GM19324 (cell line): ENCODE results near the gene MAP4K3.
"Not testable (repeated sequence)": the region's sequence is repeated elsewhere in the genome, so short reads cannot be mapped to it uniquely, and the experiment has no call there.

Source experiments
- ATAC-seq: cut with Tn5 transposase; IDR thresholded peaks from one replicate; pipeline ENCODE4 v1.9.1; 2021; ENCODE audit warnings: mild to moderate bottlenecking, moderate library complexity; ENCODE audit not compliant: unreplicated experiment, low FRiP score

MAP4K3 gene

DNA sequence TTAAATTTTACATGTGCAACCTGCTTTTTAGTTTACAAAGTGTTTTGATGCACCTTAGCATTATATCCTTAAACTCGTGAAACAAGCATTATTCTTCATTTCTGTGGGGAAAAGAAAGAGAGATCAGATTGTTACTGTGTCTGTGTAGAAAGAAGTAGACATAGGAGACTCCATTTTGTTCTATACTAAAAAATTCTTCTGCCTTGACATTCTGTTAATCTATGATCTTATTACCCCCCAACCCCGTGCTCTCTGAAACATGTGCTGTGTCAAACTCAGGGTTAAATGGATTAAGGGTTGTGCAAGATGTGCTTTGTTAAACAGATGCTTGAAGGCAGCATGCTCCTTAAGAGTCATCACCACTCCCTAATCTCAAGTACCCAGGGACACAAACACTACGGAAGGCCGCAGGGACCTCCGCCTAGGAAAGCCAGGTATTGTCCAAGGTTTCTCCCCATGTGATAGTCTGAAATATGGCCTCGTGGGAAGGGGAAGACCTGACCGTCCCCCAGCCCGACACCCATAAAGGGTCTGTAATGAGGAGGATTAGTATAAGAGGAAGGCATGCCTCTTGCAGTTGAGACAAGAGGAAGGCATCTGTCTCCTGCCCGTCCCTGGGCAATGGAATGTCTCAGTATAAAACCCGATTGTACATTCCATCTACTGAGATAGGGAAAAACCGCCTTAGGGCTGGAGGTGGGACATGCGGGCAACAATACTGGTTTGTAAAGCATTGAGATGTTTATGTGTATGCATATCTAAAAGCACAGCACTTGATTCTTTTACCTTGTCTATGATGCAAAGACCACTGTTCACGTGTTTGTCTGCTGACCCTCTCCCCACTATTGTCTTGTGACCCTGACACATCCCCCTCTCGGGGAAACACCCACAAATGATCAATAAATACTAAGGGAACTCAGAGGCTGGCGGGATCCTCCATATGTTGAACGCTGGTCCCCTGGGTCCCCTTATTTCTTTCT is 115.7 kb downstream of the MAP4K3 start:
- ATAC-seq = not testable (repeated sequence)

DNA sequence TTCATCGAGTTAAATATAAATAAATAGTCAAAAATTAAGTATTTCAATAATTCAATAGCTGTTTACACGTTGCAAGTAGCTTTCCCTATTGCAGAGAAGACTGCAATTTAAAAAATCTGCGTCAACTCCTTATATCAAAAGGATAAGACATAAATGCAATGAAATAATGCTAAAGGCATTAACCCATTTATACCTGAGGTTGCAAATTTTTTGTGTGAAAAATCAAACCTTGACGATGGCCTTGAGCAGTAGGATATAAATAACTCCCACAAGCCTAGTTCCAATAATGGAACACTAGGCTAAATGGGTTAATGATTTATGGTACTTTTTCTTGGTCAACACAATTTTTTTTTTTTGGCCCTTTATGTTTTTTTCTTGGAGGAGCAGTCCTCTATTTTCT is 116.9 kb downstream of the MAP4K3 start:
- ATAC-seq = no peak

DNA sequence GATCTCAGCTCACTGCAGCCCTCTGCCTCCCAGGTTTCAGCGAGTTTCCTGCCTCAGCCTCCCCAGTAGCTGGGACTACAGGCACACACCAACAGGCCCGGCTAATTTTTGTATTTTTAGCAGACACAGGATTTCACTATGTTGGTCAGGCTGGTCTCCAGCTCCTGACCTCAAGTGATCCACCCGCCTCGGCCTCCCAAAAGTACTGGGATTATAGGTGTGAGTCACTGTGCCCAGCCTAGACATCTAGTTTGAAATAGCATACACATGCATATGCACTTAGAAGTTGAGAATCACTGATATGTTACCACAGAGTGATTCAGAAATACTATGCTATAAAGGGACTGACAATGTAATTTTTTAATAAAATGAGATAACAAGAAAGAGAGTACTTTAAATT is 123.5 kb downstream of the MAP4K3 start:
- ATAC-seq = no peak

DNA sequence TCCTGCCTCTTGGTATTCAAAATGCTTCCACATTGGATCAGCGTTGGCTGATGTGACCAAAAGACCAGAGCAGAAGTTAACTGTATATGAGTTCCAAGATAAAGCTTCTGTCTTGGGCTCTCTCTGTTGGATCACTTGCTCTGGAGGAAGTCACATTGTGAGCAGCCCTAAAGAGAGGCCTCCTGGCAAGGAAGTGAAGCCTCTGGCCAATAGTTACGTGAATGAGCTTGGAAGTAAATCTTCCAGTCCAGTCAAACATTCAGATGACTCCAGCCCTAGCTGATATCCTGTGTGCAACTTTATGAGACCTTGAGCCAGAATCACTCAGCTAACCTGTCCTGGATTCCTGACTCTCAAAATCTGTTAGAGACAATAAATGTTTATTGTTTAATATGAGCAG is 125.6 kb downstream of the MAP4K3 start:
- no peak for ATAC-seq

DNA sequence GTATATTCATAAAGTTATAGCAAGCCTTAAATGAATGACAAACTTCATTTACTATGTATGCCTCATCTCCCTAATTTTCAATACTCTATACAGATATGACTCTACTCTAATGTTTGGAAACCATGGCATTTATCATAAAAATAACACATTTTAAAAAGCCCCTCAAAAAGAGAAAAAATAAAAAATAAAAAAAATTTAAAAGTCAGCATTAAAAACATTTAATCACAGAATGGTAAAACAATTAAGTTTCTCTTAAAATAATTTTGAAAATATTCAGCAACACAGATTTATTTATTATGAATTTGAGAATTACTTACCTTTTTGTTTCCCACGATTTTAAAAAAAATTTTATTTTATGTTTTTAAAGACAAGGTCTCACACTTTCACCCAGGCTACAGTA is 128.3 kb downstream of the MAP4K3 start:
- ATAC-seq = no peak

DNA sequence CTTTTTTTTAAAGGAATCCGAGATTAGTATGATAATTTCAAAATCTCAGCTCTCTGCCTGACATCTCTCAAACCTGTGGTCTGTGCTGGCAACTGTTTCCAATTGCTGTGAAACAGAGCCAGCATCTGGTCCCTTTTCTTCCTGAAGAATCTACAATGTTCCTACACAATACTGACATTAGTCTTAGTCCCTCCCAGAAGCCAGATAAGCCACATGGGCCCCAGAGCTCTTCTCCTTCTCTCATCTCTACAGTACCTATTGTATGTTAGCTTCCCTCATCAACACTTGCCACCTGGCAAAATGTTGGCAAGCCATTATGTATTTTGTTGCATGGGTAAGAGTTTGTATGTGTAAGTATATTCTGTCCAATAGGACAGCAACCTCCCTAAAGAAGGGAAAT is 130.5 kb downstream of the MAP4K3 start:
- ATAC-seq = no peak

DNA sequence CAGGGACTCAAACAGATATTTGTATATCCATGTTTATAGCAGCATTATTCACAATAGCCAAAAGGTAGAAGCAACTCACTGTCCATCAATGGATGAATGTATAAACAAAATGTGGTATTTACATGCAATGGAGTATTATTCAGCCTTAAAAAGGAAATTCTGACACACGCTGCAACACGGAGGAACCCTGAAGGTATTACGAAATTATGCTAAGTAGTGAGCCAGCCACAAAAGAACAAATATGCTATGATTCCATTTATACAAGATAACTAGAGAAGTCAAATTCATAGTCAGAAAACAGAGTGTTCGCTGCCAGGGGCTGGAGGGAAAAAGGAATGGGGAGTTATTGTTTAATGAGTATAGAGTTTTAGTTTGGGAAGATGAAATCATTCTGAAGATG is 132.4 kb downstream of the MAP4K3 start:
- no peak for ATAC-seq

DNA sequence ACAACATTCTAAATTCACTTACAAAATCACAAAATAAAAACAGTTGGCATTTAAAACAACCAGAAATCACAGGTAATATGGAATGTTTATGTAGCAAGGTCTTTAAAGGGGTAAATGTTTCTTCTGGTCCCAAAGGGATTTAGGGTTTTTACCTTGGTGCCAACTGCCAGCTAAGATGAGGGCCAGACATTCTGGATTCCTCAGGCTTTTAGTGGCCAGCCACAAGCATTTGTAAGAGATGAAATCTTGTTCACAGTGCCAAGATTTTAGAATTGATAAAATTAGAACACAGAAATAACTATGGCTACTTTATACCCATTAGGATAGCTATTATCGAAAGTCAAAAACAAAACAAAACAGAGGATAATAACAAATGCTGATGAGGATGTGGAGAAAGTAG is 132.9 kb downstream of the MAP4K3 start:
- ATAC-seq = no peak

DNA sequence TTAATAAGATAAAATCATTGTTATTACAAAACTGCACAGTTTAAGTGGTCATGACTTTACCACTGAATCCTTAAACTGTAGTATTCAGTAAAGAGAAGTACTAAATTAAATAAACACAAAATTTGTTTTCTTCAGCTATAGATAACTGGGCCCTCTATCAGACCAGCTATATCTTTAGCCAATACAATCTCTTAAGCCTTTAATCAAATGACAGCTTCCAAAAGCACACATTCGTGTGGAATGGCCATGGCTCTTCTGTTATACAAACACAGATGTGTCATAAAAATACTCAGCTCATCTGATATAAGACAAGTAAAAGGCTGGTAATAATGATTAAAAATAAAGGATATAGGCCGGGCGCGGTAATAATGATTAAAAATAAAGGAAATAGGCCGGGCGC is 135.7 kb downstream of the MAP4K3 start:
- ATAC-seq = no peak

DNA sequence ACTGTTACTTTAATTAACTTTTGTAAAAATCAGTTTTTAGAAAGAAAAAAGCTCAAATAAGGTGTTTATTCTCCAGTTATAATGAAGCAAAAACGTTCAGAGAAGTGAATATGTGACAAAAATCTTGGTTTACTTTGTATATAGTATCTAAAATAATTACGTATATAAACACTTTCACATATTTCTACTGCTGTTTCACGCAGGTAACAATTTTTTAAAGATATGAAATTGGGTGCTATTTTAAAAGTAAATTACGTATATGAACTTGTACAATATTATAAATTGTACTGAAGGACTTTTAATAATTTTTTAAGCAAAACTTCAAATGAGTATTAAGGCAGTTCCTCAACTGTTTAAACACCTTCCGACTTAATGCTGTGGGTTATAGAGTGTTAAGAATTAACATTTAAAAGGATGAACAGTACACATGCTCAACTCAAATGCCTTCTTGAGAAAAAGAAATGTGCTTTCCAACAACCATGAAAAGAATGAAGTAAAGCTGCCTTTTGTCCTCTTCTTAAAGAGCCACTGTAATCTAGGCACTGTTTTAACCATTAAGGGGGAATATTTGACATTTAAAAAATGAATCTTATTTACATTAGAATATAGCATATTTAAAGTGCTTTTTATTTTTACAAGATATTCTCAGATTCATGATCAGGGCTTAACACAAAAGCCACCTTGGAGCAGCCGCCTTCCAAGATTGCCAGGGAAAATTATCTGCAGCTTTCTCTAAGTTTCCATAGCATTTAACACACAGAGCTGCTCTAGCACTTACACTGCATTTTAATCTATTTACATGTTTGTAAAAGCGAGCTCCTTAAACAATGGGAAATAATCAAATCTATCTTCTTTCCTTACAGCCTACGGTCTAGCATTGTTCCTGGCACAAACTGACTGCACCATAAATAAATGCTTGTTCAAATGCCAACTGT is 136.8 kb downstream of the MAP4K3 start:
- no peak for ATAC-seq

DNA sequence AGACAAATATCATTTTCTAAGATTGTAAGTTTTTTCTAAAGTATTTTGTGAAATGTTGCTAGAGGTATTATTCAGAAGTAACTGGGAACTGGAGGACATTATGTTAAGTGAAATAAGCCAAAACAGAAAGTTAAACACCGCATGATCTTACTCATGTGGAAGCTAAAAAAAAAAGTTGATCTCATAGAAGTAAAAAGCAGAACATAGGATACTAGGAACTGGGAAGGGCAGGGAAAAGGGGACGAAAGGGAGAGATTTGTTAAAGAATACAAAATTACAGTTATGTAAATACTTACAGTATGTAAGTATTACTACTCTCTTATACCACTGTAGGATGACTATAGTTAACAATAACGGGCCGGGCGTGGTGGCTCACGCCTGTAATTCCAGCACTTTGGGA is 146.7 kb downstream of the MAP4K3 start:
- ATAC-seq = no peak

DNA sequence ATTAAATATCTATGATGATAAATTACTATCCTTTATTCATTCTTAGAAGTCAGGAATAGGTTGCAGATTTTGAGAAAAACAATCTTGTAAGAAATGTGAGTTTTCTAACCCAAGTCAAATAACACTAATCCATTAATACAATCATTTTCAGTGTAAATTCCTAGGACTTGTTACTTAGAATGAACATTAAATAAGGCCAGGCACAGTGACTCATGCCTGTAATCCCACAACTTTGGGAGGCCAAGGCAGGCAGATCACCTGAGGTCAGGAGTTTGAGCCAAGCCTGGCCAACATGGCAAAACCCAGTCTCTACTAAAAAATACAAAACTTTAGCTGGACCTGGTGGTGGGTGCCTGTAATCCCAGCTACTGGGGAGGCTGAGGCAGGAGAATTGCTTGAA is 147.5 kb downstream of the MAP4K3 start:
- ATAC-seq = no peak

DNA sequence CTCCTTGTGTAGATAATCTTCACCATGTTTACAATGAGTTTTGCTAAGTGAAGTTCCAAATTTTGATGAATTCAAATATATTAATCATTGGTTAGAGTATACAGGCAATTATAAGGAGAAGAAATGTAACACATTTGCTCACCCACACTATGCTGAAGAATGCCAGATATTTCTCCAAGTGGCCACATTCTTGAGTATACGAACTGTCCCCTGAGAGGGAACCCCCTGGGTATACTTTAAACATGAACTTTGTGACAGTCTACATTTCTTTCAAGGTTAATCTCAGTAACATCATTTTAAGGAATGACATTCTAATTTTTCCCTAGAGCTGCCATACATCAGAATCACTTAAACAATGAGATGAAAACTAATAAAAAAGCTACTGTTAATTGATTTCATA is 153.5 kb downstream of the MAP4K3 start:
- ATAC-seq = no peak

DNA sequence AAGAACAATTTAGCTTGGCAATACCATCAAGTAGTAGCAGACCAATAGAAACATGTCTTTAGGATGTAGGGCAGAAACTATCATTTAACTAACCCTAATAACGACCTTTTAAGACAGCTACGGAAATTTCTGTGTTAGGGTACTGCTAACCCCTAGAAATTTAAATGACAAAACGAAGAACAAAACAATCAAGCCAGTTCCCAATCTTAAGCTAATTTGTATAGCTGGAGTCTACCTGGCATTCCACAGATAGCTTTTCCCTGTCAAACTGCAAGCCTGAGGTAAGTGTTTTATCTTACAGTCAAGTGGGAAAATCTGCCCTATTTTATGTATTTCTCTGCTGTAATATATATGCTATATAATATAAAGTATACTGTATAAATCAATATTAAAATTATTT is 155.7 kb downstream of the MAP4K3 start:
- no peak for ATAC-seq

DNA sequence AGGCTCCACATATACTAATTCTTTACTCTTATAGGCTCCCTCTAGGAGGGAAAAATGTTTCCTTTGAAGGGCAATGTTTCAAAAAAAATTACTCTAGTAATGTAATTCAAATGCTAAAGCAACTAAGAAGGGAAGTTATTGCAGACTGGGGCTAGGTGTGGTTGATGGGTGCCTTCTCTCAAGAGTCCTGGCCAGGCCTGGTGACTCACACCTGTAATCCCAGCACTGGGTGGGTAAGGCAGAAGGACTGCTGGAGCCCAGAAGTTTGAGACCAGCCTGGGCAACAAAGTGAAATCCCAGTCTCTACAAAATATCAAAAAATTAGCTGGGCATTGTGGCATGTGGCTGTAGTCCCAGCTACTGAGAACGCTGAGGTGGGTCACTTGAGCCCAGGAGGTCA is 162.1 kb downstream of the MAP4K3 start:
- no peak for ATAC-seq

DNA sequence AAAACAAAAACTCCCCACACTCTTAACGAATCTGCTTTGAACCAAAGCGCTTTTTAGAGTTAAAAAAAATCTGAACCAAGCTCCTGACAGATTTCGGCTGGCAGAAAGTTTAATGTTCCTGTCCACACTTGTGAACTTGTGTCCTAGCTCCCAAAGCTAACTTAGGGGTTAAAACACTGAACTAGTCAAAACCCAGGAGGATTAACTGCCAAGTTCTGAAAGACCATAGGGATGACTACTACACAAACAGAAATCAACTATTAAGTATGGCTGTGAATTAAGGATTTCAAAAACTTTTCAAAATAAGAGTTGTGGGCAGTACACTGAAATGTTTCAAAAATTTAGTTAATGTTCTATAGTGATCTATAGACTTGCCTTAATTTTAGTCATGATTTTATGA is 167.1 kb downstream of the MAP4K3 start:
- ATAC-seq = no peak

DNA sequence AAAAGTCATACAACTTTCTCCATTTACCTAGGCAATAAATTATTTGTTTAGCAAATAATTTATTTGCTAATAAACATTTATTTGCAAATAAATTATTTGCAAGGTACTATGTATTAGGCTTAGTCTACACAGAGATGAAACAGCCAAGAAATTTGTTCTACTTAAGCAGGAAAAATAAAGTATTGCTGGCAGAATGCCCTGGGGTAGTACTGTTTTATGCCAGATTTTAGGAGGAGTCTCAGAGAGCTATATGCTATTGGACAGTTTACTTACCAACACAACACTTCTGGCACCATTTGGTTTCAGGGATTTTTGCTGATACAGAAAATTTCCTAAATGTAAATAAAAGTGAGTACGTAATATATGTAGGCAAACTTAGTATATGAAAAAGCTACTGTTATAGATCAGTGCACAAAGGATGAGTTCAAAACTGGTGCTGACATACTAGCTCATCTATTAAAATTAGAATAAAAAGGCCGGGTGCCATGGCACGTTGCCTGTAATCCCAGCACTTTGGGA is 170.1 kb downstream of the MAP4K3 start:
- no peak for ATAC-seq

DNA sequence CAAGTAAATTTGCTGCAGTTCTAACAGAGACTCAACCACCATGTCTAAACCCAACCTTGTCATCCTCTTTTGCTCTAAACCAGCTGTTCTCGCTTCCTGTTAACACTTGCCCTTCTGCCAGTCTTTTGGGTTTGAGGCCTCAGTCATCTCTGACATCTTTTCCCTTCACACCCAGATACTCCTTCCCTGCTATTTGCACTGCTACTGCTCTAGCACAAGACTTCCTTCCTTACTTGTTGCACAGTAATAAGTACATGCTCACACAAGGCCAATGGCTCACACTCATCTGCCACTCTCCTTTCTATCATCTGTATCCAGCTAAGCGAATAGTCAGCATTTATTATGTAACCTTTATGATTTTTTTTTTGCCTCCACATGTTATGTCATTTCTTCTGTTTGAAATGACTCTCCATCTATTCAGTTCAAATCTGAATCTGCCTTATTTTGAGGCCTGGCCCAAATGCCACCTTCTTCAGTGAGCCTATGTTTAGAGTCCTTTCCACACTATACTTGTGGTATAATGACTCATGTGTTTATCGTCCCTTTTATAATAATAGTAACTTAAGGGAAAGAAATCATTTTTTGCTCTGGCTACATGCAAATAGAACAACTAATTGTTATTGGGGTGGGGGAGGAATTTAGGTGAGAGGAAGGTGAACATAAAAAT is 170.8 kb downstream of the MAP4K3 start:
- peak; percentile 74 for ATAC-seq

DNA sequence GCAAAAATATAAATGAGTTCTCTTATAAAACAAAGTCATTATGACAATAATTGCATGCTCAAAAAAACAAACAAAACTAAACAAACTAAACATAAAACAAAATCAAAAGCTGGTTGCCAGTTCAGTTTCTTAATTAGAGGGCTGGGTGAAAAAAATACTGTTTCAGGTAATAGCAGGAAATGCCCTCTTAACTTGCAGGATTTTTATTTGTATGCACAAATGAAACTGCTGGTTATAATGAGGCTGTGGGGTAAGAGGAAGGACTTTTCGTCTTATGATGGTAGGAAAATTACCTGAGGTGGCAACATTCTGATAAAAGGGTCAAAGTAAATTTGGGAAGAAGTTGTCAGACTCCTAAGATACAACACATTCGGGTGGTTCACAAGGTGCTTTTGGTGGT is 171.8 kb downstream of the MAP4K3 start:
- no peak for ATAC-seq

DNA sequence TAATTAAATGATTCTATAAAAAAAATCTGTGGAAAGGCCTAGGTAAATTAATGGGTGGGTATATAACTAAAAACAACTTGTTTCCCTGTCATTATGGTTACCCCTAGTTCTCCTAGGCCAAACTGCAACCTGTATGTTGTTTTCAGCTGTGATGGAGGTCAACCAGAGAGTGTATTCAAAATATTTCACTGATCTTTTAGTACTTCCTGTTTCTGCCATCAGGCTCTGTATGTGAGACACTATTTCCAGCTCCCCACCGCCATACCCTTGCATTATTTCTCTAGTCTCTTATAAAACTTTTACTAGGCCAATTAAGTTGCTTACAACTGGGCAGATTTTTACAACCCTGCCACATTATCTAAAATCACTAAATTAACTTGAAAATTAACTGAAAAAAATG is 172.4 kb downstream of the MAP4K3 start:
- peak; percentile 47 for ATAC-seq

DNA sequence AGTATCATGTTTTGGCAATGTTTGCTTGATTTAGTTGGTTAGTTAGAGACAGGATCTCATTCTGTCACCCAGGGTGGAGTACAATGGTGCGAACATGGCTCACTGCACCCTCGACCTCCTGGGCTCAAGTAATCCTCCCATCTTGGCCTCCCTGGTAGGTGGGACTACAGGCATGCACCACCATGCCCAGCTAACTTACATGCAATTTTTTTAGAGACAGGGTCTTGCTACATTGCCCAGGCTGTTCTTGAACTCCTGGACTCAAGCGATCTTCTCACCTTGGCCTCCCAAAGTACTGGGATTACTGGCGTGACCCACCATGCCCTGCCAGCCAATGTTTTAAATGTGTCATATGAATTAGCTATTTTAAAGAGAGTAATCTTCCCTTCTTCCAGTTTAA is 177.0 kb downstream of the MAP4K3 start:
- ATAC-seq = no peak
